Endothelial cell of umbilical vein (primary cell): ENCODE results near the gene C16orf74.

ENCODE experiments used
- JUN ChIP-seq: IDR thresholded peaks from 2 replicates; pipeline ENCODE4 v1.6.1; 2011; ENCODE audit warnings: borderline replicate concordance, low read depth; ENCODE audit not compliant: insufficient read length, insufficient read depth
- POLR2AphosphoS5 ChIP-seq: IDR thresholded peaks from 2 replicates; pipeline ENCODE4 v1.6.1; 2012; ENCODE audit warnings: low read depth, mild to moderate bottlenecking, control low read depth, low read length, moderate library complexity; ENCODE audit not compliant: insufficient read depth

DNA sequence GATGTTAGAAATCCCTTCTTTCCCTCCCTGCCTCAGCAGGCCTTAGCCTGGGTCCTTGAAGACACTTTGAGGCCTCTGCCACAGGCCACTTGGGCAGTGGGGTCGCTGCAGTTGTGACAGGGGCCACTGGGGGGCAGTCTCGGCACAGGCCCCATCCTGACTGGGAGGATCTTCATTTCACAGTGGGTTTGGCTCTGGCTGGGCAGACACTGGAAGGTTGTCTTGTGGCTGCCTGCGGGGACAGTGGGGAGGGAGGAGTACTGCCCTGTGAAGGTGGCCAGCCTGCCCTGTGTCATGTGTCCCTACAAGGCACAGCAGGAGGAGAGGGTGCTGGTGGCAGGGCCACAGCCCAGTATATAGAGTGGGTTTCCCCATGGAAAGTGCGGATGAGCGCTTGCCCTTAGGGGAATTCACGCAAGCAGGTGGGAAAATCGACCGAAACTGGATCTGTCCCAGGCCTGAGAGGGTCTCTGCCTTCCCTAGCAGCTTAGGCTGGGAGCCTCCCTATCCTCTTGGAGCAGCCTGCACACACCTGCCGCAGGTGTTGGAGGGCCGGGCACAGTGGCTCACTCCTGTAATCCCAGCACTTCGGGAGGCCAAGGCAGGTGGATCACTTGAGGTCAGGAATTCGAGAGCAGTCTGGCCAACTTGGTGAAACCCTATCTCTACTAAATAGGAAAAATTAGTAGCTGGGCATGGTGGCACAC lies 90.9 kb downstream of the C16orf74 start:
- no peak for TF ChIP-seq JUN
- TF ChIP-seq POLR2AphosphoS5: no peak
